Fibroblast of lung (primary cell): ENCODE results near the gene WBP2. TPM values are rescaled to one million over a fixed set of nuclear protein-coding genes. Genes with fewer than 3 reads are reported as not detected.

ENCODE experiments used
- DNase-seq, 2 donors: peaks; one replicate each; pipeline versions ENCODE4 v3.0.0 to v3.0.0-alpha.2; 2010; ENCODE audit warnings: low read depth in 2 of 2
- H2AFZ ChIP-seq: 2 replicates; pipeline ENCODE4 v1.5.1; 2012; ENCODE audit warnings: low read length, control low read depth, inconsistent platforms
- H3K27ac ChIP-seq: 2 replicates; pipeline ENCODE4 v1.5.1; 2011; ENCODE audit warnings: low read length, control low read depth; ENCODE audit not compliant: insufficient read depth
- H3K27me3 ChIP-seq: 2 replicates; pipeline ENCODE4 v1.5.1; 2011; ENCODE audit warnings: mild to moderate bottlenecking, low read length; ENCODE audit not compliant: control insufficient read depth, insufficient read depth
- H3K36me3 ChIP-seq: 2 replicates; pipeline ENCODE4 v1.5.1; 2011; ENCODE audit warnings: low read length; ENCODE audit not compliant: control insufficient read depth, insufficient read depth
- H3K4me1 ChIP-seq: 2 replicates; pipeline ENCODE4 v1.5.1; 2011; ENCODE audit warnings: low read length; ENCODE audit not compliant: control insufficient read depth, insufficient read depth; ENCODE audit errors: extremely low read depth
- H3K4me2 ChIP-seq: 2 replicates; pipeline ENCODE4 v1.5.1; 2011; ENCODE audit warnings: low read length, control low read depth; ENCODE audit not compliant: insufficient read depth; ENCODE audit errors: extremely low read depth
- H3K4me3 ChIP-seq, 4 experiments: fragments of 200-600 bp in 1 of 4; sonication (generic) in 1 of 4; replicated peaks in 1 of 4; 2 replicates each; pipeline ENCODE4 v1.5.1; 2011 to 2016; ENCODE audit warnings: low read length in 4 of 4, low read depth in 3 of 4, mild to moderate bottlenecking in 3 of 4, control low read depth in 2 of 4, inconsistent platforms in 1 of 4, mixed read lengths in 1 of 4; ENCODE audit not compliant: insufficient read depth in 1 of 4; ENCODE audit errors: control extremely low read depth in 1 of 4
- H3K79me2 ChIP-seq: 2 replicates; pipeline ENCODE4 v1.5.1; 2012; ENCODE audit warnings: mild to moderate bottlenecking, low read length, inconsistent platforms; ENCODE audit not compliant: control insufficient read depth, insufficient read depth
- H3K9ac ChIP-seq: 2 replicates; pipeline ENCODE4 v1.5.1; 2011; ENCODE audit warnings: mild to moderate bottlenecking, low read length, control low read depth; ENCODE audit not compliant: insufficient read depth
- H3K9me3 ChIP-seq: 2 replicates; pipeline ENCODE4 v1.5.1; 2012; ENCODE audit warnings: low read depth, low read length; ENCODE audit not compliant: control insufficient read depth, insufficient read depth
- H4K20me1 ChIP-seq: 2 replicates; pipeline ENCODE4 v1.5.1; 2011; ENCODE audit warnings: low read length; ENCODE audit not compliant: control insufficient read depth, insufficient read depth; ENCODE audit errors: extremely low read depth
- CTCF ChIP-seq, 2 donors: IDR thresholded peaks in 1 of 2; conservative IDR thresholded peaks in 1 of 2; 1 replicate in 1 of 2; 2 replicates in 1 of 2; pipeline ENCODE4 v1.5.1; 2011 to 2012; ENCODE audit warnings: low read length in 2 of 2, control low read depth in 1 of 2, inconsistent platforms in 1 of 2, low read depth in 1 of 2, mild to moderate bottlenecking in 1 of 2
- EZH2 ChIP-seq: IDR thresholded peaks from 2 replicates; pipeline ENCODE4 v1.5.1; 2012; ENCODE audit warnings: low read length, control low read depth, mild to moderate bottlenecking; ENCODE audit errors: missing control alignments
- polyA plus RNA-seq, 2 donors: library from polyadenylated mRNA; depleted of rRNA in 1 of 2; stranded (reverse) in 1 of 2; unstranded in 1 of 2; fragments of >200 nt; gene quantifications; 2 replicates each; pipeline ENCODE4 v1.2.1, GENCODE V29; 2011 to 2012; ENCODE audit warnings: missing spikeins in 1 of 2
- total RNA-seq: library from RNA; depleted of rRNA; stranded (reverse); fragments of >200 nt; gene quantifications from 2 replicates; pipeline ENCODE4 v1.2.1, GENCODE V29; 2014

Gene WBP2
- total and polyA plus RNA-seq, 2 donors (not counting 1 experiment from before 2014, with no cell fraction given) = 39.5 to 53.4 TPM

- Histone ChIP-seq H4K20me1 (peaks cover 2% of the 10 kb centered on the region), H3K9me3 (no peaks in the 10 kb centered on the region), H3K27ac (no peak overlapping the region), H3K36me3 (peaks cover 15% of the 10 kb centered on the region), H3K4me1 (peaks cover 7% of the 10 kb centered on the region), H2AFZ (no peak overlapping the region), H3K4me2 (no peak overlapping the region), H3K79me2 (peaks cover 12% of the 10 kb centered on the region), H3K4me3 (no peak overlapping the region), H3K9ac (no peak overlapping the region), H3K27me3 (no peaks in the 10 kb centered on the region)
- TF ChIP-seq CTCF (conservative IDR thresholded peaks at IDR 0.05 in 1 of 2, IDR thresholded peaks at IDR 0.05 in 1 of 2; ENCODE audit: low read depth in 1 of 2, low read length in 2 of 2) (no peak), EZH2 (no peak)
- no peak for DNase-seq
Measured at GRCh38 chr17:75898791-75899190, 43.7 kb upstream of the WBP2 start.

- H3K4me3 ChIP-seq = no peak overlapping the region
- no peaks in the 10 kb centered on the region for H3K27me3 ChIP-seq
- no peak for TF ChIP-seq CTCF (conservative IDR thresholded peaks at IDR 0.05 in 1 of 2, IDR thresholded peaks at IDR 0.05 in 1 of 2; ENCODE audit: low read depth in 1 of 2, low read length in 2 of 2)
- no peak overlapping the region for H3K27ac ChIP-seq
- peaks cover 7% of the 10 kb centered on the region for H3K4me1 ChIP-seq
- H4K20me1 ChIP-seq = peaks cover 2% of the 10 kb centered on the region
- H3K4me2 ChIP-seq = no peak overlapping the region
- no peaks in the 10 kb centered on the region for H3K9me3 ChIP-seq
- no peak overlapping the region for H2AFZ ChIP-seq
- H3K36me3 ChIP-seq = peaks cover 15% of the 10 kb centered on the region
- no peak overlapping the region for H3K9ac ChIP-seq
- H3K79me2 ChIP-seq = peaks cover 12% of the 10 kb centered on the region
- DNase-seq = no peak
Measured at GRCh38 chr17:75898065-75898464, 42.9 kb upstream of the WBP2 start.

GRCh38 chr17:75897160-75898019, 42.3 kb upstream of the WBP2 start:
- peak overlapping the region; percentile 58 for H3K4me2 ChIP-seq
- H2AFZ ChIP-seq = peak overlapping the region; percentile 35
- TF ChIP-seq CTCF (conservative IDR thresholded peaks at IDR 0.05 in 1 of 2, IDR thresholded peaks at IDR 0.05 in 1 of 2; ENCODE audit: low read depth in 1 of 2, low read length in 2 of 2) (no peak), EZH2 (no peak)
- no peak for DNase-seq
- peaks cover 12% of the 10 kb centered on the region for H3K79me2 ChIP-seq
- H3K9me3 ChIP-seq = no peaks in the 10 kb centered on the region
- H3K4me1 ChIP-seq = peaks cover 7% of the 10 kb centered on the region
- peaks cover 15% of the 10 kb centered on the region for H3K36me3 ChIP-seq
- H3K4me3 ChIP-seq = peak overlapping the region in 3 of 4 experiments; percentile 37 to 77 (median 59)
- H3K27ac ChIP-seq = peak overlapping the region; percentile 74
- H3K27me3 ChIP-seq = no peaks in the 10 kb centered on the region
- peak overlapping the region; percentile 40 for H3K9ac ChIP-seq
- peaks cover 2% of the 10 kb centered on the region for H4K20me1 ChIP-seq
